ENCODE data around the gene USP12.
"Not testable (repeated sequence)": the region's sequence is repeated elsewhere in the genome, so short reads cannot be mapped to it uniquely, and the experiment has no call there.

USP12 gene

DNA sequence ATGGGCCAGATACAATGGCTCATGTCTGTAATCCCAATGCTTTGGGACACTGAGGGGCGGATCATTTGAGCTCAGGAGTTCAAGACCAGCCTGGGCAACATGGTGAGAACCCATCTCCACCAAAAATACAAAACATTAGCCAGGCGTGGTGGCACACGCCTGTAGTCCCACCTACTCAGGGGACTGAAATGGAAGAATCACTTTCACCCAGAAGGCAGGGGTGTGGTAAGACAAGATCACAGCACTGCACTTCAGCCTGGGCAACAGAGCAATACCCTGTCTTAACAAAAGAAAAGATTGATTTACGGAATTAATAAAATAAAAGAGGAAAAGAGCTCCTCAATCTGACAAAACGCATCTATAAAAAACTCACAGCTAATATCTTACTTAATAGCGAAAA lies 22.7 kb downstream of the USP12 start:
- no peak for DNase-seq

DNA sequence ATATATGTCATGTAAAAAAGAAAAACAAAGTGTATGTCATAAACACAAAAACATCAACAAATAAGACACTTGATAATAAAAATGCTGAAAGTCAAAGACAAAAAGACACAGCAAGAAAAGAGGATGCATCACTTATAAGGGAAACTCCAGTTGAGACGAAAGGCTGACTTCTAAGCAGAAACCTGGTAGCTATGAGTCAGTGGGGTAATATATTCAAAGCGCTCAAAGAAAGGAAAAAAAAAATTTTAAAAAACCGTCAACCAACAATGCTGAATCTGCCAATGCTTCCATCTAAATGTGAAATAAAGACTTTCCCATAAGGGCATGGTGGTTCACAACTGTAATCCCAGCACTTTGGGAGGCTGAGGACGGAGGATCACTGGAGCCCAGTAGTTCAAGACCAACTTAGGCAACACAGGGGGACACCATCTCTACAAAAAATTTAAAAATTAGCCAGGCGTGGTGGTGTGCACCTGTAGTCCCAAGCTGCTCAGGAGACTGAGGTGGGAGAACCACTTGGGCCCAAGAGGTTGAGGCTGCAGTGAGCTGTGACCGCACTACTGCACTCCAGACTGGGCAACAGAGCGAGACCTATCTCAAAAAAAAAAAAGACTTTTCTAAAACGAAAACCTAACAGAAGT lies 24.0 kb downstream of the USP12 start:
- DNase-seq, result no peak

DNA sequence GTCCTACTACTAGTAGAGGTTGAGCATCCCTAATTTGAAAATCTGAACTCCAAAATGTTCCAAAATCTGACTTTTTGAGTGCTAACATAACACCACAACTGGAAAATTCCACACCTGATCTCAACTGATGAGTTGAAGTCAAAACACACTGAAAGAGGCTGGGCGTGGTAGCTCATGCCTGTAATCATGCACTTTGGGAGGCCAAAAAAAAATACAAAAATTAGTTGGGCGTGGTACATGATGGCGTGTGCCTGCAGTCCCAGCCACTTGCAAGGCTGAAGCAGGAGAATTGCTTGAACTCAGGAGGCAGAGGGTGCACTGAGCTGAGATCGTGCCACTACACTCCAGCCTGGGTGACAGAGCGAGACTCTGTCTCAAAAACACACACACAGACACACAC lies 29.9 kb downstream of the USP12 start:
- no peak for DNase-seq

DNA sequence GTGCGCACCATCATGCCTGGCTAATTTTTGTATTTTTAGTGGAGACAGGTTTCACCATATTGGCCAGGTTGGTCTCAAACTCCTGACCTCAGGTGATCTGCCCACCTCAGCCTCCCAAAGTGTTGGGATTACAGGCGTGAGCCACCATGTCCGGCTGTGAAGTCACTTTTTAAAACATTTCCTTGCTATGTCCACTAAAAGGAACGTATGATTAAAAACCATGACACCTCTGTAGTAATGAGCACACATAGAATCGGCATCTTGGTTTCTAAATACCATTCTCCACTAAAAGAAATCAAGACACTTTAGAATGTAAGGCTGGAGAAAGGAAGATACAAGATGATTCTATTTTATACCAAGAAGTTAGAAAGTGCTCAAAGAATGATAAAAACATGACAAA lies 30.5 kb downstream of the USP12 start:
- DNase-seq, result not testable (repeated sequence)

DNA sequence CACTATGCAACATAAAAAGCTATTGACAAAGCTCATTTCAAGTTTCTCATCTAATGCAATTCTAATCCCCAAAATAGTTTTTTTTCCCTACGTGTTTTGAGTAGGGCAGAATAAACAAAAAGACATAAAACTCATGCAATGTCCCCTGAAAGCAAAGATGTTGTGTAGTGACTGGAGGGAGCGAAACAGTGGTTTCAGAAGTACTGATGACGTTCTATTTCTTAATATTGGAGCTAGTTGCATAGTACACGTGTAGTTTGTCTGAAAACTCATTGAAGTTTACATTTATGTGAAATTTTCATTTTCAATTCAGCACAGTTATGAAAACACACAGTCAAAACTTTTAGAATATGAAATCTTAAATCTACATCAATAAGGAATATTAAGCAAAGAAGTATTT lies 31.6 kb downstream of the USP12 start:
- no peak for DNase-seq

DNA sequence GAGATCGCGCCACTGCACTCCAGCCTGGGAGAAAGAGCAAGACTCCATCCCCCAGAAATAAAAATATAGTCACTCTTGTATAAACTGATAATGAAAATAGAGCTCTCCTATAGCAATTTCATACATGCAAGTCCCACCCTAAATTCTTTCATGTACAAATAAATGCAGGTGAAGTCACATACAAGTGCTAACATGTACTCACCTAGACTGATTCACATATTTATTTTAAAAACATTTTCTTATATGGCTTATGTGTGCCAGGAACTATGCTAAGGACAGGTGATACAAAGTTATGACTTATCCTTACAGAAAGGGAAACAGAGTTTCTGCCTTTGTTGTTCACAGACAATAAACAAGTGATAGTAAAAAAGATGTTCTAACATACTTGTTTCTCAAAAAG lies 32.0 kb downstream of the USP12 start:
- DNase-seq, result no peak

DNA sequence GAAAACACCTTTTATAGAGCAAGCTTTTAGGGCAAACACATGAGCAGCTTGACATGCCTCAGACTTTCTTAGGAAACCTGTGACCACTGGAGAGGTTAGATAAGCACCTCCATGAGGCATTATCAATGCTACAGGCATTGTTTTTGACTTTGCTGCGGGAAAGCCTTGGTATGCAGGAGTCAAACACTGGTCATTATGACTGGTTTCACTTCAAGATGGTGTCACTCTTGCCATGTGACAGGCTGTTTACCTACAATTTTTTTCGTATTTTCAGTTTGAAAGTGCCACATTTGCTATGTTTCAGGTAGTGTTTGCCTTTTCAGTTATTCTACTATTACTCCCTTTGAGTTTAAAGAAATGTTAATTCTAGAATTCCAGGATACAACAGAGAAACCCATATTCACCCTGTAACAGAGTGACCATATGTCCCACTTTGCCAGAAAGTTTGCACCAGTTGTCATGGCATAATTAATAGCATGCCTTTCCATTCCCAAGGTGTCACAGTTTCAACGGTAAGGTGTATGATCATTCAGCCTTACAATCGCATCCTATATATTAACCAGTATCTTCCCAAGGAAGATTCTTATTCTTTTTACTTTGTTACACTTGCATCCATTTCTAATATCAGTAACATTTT lies 33.0 kb downstream of the USP12 start:
- no peak for DNase-seq

DNA sequence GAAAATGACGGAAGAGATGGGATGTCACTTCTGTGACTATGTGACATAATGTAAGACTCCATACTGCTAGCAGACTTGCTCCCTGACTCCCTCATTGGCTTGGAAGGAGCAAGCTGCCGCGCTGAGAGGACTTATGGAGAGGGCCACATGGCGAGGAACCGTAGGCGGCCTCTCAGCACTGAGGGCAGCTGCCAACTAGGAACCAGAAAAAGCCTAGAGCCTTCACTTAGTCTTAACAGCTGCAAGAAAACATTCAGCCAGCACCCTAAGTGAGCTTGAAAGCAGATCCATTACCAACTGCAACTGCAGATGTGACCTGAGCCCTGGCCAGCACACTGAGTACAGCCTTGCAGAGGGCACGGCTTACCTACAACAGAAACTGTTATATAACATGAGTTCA lies 33.9 kb downstream of the USP12 start:
- no peak for DNase-seq

DNA sequence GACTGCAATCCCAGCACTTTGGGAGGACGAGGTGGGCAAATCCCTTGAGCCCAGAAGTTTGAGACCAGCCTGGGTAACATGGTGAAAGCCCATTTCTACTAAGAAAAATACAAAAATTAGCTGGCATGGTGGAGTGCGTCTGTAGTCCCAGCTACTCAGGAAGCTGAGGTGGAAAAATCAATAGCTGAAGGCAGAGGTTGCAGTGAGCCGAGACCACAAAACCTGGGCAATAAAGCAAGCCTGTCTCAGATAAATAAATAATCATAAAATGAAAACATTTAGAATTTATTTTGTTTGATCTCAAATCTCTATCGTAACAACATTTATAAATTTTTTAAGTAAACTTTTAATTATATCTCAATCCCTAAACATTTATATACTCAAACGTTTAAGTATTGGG lies 36.6 kb downstream of the USP12 start:
- no peak for DNase-seq

DNA sequence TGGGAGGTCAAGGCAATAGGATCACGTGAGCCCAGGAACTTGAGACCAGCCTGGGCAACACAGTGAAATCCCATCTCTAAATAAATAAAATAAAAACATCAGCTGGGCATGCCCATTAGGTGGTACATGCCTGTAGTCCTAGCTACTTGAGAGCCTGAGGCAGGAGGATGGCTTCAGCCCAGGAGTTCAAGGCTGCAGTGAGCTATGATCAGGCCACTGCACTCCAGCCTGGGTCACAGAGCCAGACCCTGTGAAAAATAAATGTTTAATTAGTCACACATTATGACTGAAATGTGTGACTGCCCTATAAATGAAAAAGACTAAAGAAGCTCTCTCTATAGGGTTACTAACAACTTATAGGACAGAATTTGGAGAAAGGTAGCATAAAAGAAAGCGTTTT lies 37.7 kb downstream of the USP12 start:
- no peak for DNase-seq

DNA sequence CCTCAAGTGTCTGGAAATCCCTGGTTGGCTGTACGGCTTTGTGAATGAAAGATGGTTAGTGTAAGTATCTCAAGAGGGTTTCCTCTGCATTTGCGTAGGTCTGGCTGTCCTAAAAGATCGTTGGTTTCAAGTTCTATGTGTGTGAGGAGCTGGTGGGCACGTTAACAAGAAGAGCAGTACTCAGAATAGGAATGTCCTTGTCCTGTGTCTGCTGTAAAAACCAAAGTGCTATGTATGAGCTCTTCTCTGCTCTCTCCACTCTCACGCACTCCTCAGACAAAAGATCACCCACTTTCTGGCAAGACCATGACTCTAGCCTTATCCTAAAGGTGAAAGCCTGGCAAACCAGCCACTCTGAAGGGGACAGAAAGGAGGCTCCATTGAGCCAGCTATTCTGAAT lies 39.1 kb downstream of the USP12 start:
- DNase-seq, result no peak

DNA sequence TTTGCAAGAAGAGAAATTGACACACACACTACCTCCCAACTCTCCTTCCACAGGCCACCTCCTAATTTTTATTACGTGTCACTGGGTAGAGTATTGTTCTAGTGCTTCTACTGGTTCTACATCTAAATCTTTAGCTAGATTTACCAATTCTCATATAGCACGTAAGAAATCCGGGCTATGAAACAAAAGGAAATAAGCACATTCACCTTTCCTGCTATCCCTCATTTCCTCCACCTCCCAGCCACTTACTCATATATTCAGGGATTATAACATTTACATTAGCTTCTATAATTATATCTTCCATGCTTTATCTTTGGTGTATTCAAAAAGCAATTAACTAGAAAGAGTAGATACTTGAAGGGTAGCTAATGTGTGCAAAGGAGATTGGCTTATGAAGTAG lies 39.7 kb downstream of the USP12 start:
- no peak for DNase-seq

DNA sequence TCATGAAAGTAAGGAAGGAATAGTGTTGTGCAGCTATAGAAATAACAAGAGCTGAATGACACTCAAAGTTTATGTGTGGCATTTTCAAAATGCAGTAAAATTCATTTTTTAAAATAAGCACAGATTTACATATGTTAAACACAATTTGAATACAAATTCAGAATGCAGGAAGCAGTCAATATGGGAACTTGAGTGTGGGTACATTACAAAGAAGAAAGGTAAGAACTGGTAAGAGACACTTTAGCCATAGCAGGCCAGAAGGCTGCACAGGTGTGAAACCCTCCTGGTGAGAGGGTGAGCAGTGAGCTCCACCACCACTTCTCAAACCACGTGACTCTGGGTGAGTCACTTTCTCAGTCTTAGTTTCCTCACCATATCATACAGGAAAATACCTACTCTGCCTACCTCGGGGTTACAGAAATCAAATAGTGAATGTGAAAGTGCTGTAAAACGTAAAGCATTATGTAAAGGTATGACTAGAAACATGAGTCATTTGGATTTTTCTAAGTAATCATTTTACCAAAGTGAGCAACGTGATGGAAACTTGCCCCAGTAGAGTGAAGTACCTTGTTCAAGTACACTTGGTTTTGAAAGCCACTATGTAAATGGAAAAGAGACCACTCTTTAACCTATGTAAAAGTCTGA lies 40.5 kb downstream of the USP12 start:
- DNase-seq, result no peak

DNA sequence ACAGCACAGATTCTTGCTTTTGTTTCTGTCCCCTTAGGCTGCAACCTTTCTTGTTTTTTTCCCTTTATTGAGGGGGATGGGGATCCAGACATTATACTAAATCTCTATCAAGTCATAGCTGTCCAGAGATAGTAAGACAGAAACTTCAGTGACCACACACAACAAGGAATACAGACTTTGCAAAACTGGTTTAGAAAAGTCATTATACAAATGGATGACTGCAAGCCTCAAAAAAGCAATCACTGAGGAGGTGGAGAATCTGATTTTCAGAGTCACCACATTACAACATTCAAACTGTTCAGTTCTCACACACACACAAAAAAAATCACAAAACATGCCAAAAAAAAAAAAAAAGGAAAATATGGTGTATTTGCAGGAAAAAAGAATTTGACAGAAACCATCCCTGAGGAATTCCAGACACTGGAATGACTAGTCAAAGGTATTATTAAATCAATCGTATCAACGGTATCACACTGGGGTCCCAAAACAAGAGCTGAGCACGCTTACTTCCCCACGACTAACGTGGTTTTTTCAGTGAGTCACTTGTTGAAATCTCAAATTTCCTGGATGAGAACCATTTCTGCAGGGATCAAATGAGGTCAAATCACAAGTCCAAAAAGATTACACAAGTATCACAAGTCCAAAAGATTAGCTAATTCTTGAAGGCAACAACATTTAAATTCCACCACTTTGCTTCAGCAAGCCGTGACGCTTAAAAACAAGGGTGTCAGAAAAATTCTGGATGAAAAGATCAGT lies 41.2 kb downstream of the USP12 start:
- no peak for DNase-seq

DNA sequence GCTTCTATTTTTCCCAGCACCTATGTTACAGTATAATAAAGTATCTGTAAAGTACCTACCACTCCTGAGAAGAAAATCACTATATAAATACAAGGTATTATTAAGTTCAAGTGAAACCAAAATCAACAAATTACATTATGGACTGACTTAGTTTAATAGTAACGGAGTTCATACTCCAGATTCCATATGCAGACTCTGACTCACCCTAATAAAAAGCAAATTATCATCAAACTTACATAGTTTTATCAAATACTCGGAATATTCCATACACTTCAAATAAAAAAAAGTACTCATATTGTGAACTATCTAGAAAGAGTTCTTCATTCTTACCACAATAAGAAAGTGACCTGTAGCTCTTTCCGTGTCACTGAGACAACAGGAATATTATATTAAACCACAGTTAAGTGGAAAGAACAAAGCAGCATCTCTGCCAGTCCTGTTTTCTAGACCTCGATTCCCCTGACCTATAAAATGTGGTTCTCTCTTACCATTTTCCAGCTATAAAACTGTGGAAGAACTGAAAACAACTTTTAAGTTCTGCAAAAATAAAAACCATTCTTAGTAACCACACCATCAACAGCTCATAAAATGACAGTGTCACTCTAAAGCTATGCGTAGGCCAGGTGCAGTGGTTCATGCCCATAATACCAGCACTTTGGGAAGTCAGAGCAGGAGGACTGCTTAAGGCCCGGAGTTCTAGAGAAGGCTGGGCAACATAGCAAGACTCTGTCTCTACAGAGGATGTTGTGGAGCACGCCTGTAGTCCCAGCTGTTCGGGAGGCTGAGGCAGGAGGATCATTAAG lies 42.6 kb downstream of the USP12 start:
- DNase-seq, result no peak

DNA sequence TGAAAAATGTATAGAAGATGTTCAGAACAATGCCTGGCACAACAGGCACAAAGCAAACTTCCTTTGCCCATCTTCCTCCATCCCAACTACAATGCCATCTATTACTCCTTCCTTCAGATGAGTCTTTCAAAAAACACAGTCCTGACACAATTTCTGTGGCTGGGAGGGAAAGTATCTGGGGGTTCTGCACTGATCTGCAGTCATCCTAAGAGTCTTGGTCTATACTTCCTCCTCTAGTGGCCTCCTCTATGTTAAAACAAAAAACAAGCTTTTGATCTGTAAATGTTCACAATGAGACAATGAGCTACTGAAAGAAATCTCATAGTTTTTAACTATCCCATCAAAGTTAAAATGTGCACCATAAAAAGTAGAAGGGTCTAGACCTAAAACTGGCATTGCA lies 44.8 kb downstream of the USP12 start:
- no peak for DNase-seq

DNA sequence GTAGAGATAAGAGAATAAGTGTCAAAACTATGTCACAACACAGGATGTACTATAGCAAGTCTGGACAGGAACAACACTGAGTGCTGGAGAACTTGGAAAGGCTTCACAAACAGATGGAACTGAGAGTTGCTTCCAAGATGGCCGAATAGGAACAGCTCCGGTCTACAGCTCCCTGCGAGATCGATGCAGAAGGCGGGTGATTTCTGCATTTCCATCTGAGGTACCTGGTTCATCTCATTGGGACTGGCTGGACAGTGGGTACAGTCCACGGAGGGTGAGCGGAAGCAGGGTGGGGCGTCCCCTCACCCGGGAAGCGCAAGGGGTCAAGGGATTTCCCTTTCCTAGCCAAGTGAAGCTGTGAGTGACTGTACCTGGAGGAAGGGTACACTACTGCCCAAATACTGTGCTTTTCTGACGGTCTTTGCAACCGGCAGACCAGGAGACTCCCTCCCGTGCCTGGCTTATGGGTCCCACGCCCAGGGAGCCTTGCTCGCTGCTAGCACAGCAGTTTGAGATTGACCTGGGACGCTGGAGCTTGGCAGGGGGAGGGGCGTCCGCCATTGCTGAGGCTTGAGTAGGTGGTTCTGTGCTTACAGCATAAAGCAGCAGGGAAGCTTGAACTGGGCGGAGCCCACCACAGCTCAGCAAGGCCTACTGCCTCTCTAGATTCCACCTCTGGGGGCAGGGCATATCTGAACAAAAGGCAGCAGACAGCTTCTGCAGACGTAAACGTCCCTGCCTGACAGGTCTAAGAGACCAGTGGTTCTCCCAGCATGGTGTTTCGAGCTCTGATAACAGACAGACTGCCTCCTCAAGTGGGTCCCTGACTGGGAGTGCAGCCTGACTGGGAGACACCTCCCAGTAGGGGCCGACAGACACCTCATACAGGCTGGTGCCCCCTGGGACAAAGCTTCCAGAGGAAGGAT lies 46.0 kb downstream of the USP12 start:
- no peak for DNase-seq

DNA sequence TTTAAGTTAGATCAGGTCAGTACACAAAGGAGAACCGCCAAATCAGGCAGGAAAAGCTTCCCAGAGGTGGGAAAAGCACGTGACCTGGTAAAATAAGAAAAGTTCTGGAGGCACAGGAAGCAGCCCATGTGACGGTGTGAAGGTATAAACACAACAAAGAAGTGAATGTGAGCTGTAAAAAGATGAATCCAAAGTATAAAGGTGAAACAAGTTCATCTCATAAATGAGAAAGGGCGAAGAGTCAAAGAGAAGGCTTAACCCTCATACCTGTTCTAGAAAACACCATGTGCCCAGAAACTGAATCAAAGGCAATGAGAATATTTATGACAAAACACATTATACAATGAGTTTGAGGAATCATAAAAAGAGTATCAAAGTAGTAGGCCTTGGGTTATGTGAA lies 47.0 kb downstream of the USP12 start:
- DNase-seq, result no peak

DNA sequence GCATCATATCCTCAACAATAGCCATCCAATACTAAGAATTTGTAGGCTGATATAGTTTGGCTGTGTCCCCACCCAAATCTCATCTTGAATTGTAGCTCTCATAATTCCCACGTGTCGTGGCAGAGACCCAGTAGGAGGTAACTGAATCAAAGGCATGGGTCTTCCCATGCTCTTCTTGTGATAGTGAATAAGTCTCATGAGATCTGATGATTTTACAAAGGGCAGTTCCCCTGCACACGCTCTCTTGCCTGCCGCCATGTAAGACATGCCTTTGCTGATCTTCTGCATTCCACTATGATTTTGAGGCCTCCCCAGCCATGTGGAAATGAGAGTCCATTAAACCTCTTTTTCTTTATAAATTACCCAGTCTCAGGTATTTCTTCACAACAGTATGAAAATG lies 48.2 kb downstream of the USP12 start:
- DNase-seq, result not testable (repeated sequence)

DNA sequence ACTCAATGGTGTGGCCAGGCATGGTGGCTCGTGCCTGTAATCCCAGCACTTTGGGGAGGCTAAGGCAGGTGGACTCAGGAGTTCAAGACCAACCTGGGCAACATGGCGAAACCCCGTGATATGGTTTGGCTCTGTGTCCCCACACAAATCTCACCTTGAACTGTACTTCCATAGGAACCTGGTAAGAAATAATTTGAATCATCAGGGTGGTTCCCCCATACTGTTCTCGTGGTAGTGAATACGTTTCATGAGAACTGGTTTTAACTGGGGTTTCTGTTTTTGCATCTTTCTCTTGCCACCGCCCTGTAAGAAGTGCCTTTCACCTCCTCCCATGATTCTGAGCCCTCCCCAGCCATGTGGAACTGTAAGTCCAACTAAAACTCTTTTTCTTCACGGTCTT lies 49.6 kb downstream of the USP12 start:
- no peak for DNase-seq

DNA sequence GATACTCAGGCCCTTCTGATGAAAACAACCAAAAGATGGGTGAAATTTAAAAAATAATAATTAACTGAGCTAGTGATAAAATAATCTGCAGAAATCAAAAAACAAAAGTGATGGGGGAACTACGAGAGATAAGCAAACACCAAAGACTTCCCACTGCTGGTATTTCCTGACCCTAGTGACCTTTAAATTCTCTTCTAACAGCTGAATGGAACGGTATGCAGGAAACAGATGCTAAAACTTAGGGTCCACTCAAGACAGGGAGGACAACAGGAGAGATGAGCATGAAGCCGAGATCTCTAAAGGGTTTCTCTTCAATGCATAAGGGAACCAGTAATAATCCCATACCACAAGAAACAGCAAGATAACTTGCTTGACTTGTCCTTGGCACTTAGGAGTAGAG lies 50.8 kb downstream of the USP12 start:
- no peak for DNase-seq

DNA sequence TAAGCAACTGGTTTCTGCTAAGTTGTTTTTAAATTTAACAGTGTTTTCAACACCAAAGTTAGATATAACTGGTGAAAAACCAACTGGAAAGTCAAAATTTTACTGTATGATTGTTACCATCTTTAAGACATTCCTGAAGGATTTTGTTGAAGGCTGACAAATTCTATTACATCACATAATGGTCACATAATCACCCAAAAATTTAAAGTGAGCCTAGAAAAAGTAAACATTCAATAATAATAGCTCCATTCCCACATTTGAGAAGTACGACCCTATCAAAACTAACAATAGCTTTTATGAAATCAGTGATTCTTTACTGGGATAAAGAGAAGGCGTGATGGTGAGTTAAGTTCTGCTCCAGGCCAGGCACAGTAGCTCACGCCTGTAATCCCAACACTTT lies 51.6 kb downstream of the USP12 start:
- DNase-seq, result no peak

Data from activated gamma-delta T cell (primary cell).